ENCODE measurements around the gene ZBTB44.

GRCh38 chr11:130261571-130261970 is 53.1 kb downstream of the ZBTB44 start:
- TF ChIP-seq EZH2 (IDR thresholded peaks at IDR 0.05): no peak
- no peak for TF ChIP-seq POLR2AphosphoS5 (IDR thresholded peaks at IDR 0.05; ENCODE audit: borderline replicate concordance, low read depth, low read length)
